ENCODE results near the gene SERPINE2. TPM values are rescaled to one million over a fixed set of nuclear protein-coding genes. Genes with fewer than 3 reads are reported as not detected.
A peak's percentile ranks its signal among the peaks of the same experiment; 100 is the strongest.

The SERPINE2 gene
- total RNA-seq, 4 donors from 2014 or later, result 7.0 to 16.5 (median 10.0) TPM

DNA sequence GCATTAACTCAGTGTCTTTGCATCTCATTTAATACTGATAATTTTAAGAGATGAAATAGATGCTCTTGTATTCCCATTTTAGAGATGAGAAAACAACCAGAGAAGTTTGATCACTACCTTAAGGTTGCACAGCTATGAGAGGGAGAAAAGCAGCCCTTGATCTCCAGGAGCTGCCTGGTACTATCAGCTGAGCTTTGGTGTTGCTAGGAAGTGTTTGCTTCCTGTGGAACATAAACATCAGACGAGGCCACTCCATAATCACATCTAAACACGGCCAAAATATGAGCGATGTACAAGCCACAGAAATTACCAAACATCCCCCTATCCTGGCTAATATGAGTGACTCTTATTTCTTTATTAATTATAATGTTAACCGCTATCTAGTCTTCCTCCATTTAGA, 93.3 kb downstream of the SERPINE2 start:
- Histone ChIP-seq H3K9me3 (no peaks in the 10 kb centered on the region), H3K27ac (no peak overlapping the region), H3K36me3 (no peaks in the 10 kb centered on the region), H3K4me1 (peaks cover 35% of the 10 kb centered on the region), H3K4me3 (peak overlapping the region; percentile 91), H3K27me3 (no peaks in the 10 kb centered on the region)
- 59% methylated on average over 4 of the region's 4 CpGs for WGBS
- DNase-seq (ENCODE audit: low spot score in 2 of 2), result no peak
- TF ChIP-seq POLR2A (IDR thresholded peaks at IDR 0.05), result no peak
- no peak for TF ChIP-seq POLR2AphosphoS5 (IDR thresholded peaks at IDR 0.05)
- TF ChIP-seq EP300 (IDR thresholded peaks at IDR 0.05), result no peak
- TF ChIP-seq, protein P1, sequence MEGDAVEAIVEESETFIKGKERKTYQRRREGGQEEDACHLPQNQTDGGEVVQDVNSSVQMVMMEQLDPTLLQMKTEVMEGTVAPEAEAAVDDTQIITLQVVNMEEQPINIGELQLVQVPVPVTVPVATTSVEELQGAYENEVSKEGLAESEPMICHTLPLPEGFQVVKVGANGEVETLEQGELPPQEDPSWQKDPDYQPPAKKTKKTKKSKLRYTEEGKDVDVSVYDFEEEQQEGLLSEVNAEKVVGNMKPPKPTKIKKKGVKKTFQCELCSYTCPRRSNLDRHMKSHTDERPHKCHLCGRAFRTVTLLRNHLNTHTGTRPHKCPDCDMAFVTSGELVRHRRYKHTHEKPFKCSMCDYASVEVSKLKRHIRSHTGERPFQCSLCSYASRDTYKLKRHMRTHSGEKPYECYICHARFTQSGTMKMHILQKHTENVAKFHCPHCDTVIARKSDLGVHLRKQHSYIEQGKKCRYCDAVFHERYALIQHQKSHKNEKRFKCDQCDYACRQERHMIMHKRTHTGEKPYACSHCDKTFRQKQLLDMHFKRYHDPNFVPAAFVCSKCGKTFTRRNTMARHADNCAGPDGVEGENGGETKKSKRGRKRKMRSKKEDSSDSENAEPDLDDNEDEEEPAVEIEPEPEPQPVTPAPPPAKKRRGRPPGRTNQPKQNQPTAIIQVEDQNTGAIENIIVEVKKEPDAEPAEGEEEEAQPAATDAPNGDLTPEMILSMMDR (IDR thresholded peaks at IDR 0.05), result no peak

GRCh38 chr2:223944703-223945531, 94.2 kb downstream of the SERPINE2 start, which contains the start of gene WDFY1:
Gene WDFY1, minus strand, starts transcription at chr2:223945335. Its CDS starts 51 bp downstream, at chr2:223945284.
- WGBS, result 1% methylated on average over 34 of the region's 87 CpGs
- Histone ChIP-seq H3K27me3 (no peaks in the 10 kb centered on the region), H3K9me3 (no peaks in the 10 kb centered on the region), H3K4me3 (peak within 1 kb of the TSS; percentile 91), H3K27ac (peak within 1 kb of the TSS; percentile 93), H3K4me1 (peaks cover 35% of the 10 kb centered on the region), H3K36me3 (no peaks in the 10 kb centered on the region)
- TF ChIP-seq POLR2A (IDR thresholded peaks at IDR 0.05), result peak in 1 of 2 donors; percentile 67
- TF ChIP-seq, protein P1 (IDR thresholded peaks at IDR 0.05), result no peak
- TF ChIP-seq POLR2AphosphoS5 (IDR thresholded peaks at IDR 0.05), result peak; percentile 11 to 75 (median 53)
- no peak for TF ChIP-seq EP300 (IDR thresholded peaks at IDR 0.05)
- peak; percentile 88 to 91 for DNase-seq (ENCODE audit: low spot score in 2 of 2)

- Histone ChIP-seq H3K9me3 (no peaks in the 10 kb centered on the region), H3K4me3 (peak overlapping the region; percentile 91), H3K4me1 (peaks cover 38% of the 10 kb centered on the region), H3K27me3 (no peaks in the 10 kb centered on the region), H3K36me3 (no peaks in the 10 kb centered on the region), H3K27ac (peak overlapping the region; percentile 93)
- peak in 1 of 2 donors; percentile 71 for DNase-seq (ENCODE audit: low spot score in 2 of 2)
- 3% methylated on average over 29 of the region's 46 CpGs for WGBS
- TF ChIP-seq, protein P1 (IDR thresholded peaks at IDR 0.05), result no peak
- no peak for TF ChIP-seq POLR2A (IDR thresholded peaks at IDR 0.05)
- no peak for TF ChIP-seq POLR2AphosphoS5 (IDR thresholded peaks at IDR 0.05)
- no peak for TF ChIP-seq EP300 (IDR thresholded peaks at IDR 0.05)
These were observed 94.9 kb downstream of the SERPINE2 start for GRCh38 chr2:223944166-223944702.

DNA sequence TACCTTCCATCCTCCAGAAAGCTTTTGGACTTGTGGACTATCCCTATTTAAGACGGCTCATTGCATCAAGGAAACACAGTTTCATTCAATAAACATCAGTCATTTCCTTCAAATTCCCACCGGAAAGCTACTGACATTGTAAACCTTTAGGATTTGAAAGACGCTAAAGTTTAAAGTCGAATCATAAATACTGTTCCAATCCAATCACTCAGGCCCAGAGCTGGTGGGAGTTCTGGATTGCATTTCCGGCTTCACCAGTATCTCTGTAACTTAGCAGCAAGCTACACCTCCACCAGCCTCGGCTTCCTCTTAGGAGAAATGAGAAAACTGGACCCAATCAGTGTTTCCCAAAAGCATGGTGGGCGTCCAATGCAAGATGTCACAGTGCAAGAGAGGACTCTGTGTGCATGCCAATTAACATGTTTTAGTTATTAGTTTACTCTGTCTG, 95.5 kb downstream of the SERPINE2 start:
- DNase-seq (ENCODE audit: low spot score in 2 of 2), result no peak
- Histone ChIP-seq H3K4me3 (peak overlapping the region; percentile 91), H3K4me1 (peaks cover 42% of the 10 kb centered on the region), H3K27me3 (no peaks in the 10 kb centered on the region), H3K36me3 (no peaks in the 10 kb centered on the region), H3K9me3 (no peaks in the 10 kb centered on the region), H3K27ac (peak overlapping the region; percentile 93)
- TF ChIP-seq, protein P1 (IDR thresholded peaks at IDR 0.05), result no peak
- no peak for TF ChIP-seq POLR2A (IDR thresholded peaks at IDR 0.05)
- TF ChIP-seq POLR2AphosphoS5 (IDR thresholded peaks at IDR 0.05), result no peak
- TF ChIP-seq EP300 (IDR thresholded peaks at IDR 0.05), result no peak
- WGBS, result 12% methylated on average over 7 of the region's 7 CpGs

DNA sequence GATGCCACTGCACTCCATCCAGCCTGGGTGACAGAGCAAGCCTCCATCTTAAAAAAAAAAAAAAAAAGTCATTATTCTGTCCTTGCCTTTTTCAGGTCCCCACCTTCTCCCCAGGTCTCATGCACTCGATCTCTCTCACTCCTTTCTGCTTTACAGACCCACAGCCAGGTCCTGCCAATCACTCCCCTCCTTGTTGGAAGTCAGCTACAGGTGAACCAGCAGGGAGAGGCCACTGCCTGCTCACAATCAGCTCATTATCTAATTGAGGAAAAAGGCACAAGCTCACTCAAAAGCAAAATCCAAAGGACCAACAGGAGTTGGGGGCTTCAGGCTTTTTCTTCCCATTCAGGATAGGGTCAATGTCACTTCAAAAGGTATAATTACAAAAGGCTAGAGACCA, 96.0 kb downstream of the SERPINE2 start:
- Histone ChIP-seq H3K9me3 (no peaks in the 10 kb centered on the region), H3K4me1 (peaks cover 42% of the 10 kb centered on the region), H3K4me3 (peak overlapping the region; percentile 91), H3K27ac (no peak overlapping the region), H3K27me3 (no peaks in the 10 kb centered on the region), H3K36me3 (no peaks in the 10 kb centered on the region)
- 55% methylated on average over 1 of the region's 1 CpG for WGBS
- TF ChIP-seq POLR2A (IDR thresholded peaks at IDR 0.05) (no peak), POLR2AphosphoS5 (IDR thresholded peaks at IDR 0.05) (no peak), EP300 (IDR thresholded peaks at IDR 0.05) (no peak)
- TF ChIP-seq, protein P1 (IDR thresholded peaks at IDR 0.05), result no peak
- no peak for DNase-seq (ENCODE audit: low spot score in 2 of 2)
